Mesendoderm (in vitro differentiated cells): ENCODE results near the gene MTFR1L.

Experiments used
- DNase-seq: peaks from one replicate; pipeline ENCODE4 v3.0.0; 2013
- H2AK5ac ChIP-seq: 2 replicates; pipeline ENCODE4 v1.6.1; 2013; ENCODE audit warnings: low read length, inconsistent platforms
- H2BK120ac ChIP-seq: 2 replicates; pipeline ENCODE4 v1.6.1; 2013; ENCODE audit warnings: low read depth, mild to moderate bottlenecking, low read length, moderate library complexity, mixed read lengths
- H2BK15ac ChIP-seq: replicated peaks from 2 replicates; pipeline ENCODE4 v1.6.1; 2013; ENCODE audit warnings: low read depth, mild to moderate bottlenecking, moderate library complexity
- H2BK5ac ChIP-seq: 2 replicates; pipeline ENCODE4 v1.6.1; 2013; ENCODE audit warnings: low read length, inconsistent platforms
- H3K18ac ChIP-seq: 2 replicates; pipeline ENCODE4 v1.6.1; 2013; ENCODE audit warnings: mild to moderate bottlenecking, low read length, mixed read lengths
- H3K23ac ChIP-seq: one replicate; pipeline ENCODE4 v1.6.1; 2013; ENCODE audit warnings: low read length
- H3K27ac ChIP-seq: 2 replicates; pipeline ENCODE4 v1.5.1; 2013; ENCODE audit warnings: low read depth, mild to moderate bottlenecking, inconsistent platforms, low read length, moderate library complexity
- H3K27me3 ChIP-seq: 2 replicates; pipeline ENCODE4 v1.6.1; 2013; ENCODE audit warnings: low read length, control low read depth, mild to moderate bottlenecking, inconsistent platforms; ENCODE audit not compliant: insufficient read depth, poor library complexity
- H3K36me3 ChIP-seq: 2 replicates; pipeline ENCODE4 v1.6.1; 2013; ENCODE audit warnings: low read length, inconsistent platforms; ENCODE audit not compliant: control insufficient read depth, insufficient read depth
- H3K4ac ChIP-seq: one replicate; pipeline ENCODE4 v1.6.1; 2013; ENCODE audit warnings: low read depth, mild to moderate bottlenecking, low read length, moderate library complexity
- H3K4me1 ChIP-seq: 2 replicates; pipeline ENCODE4 v1.6.1; 2013; ENCODE audit warnings: low read depth, low read length, inconsistent platforms; ENCODE audit not compliant: control insufficient read depth
- H3K4me2 ChIP-seq: 2 replicates; pipeline ENCODE4 v1.6.1; 2013; ENCODE audit warnings: low read length
- H3K4me3 ChIP-seq: 2 replicates; pipeline ENCODE4 v1.5.1; 2013; ENCODE audit warnings: mild to moderate bottlenecking, low read length
- H3K56ac ChIP-seq: one replicate; pipeline ENCODE4 v1.6.1; 2013; ENCODE audit warnings: low read length
- H3K79me1 ChIP-seq: 2 replicates; pipeline ENCODE4 v1.6.1; 2013; ENCODE audit warnings: low read length, inconsistent platforms
- H3K79me2 ChIP-seq: 2 replicates; pipeline ENCODE4 v1.6.1; 2013; ENCODE audit warnings: mild to moderate bottlenecking, low read length; ENCODE audit not compliant: control insufficient read depth, insufficient read depth
- H3K9ac ChIP-seq: 2 replicates; pipeline ENCODE4 v1.6.1; 2013; ENCODE audit warnings: low read length, inconsistent platforms
- H4K5ac ChIP-seq: one replicate; pipeline ENCODE4 v1.6.1; 2013; ENCODE audit warnings: low read length
- H4K8ac ChIP-seq: one replicate; pipeline ENCODE4 v1.6.1; 2013; ENCODE audit warnings: low read depth, mild to moderate bottlenecking, control low read depth, low read length, moderate library complexity
- whole genome bisulfite sequencing: extraction: QIAGEN DNeasy Blood & Tissue Kit; methylation state at CpG from one replicate; pipeline ENCODE4 v1.1.7; 2013; ENCODE audit warnings: low lambda C conversion rate, missing lambda C conversion rate; ENCODE audit not compliant: insufficient coverage; ENCODE audit errors: extremely low coverage; 5-methylcytosine and 5-hydroxymethylcytosine counted together

MTFR1L gene

GRCh38 chr1:25862785-25863485 is 43.2 kb downstream of the MTFR1L start:
- no CpG with 5 or more reads among the region's 20 CpGs for WGBS
- Histone ChIP-seq H2BK15ac (no peak overlapping the region), H3K27me3 (no peaks in the 10 kb centered on the region)

GRCh38 chr1:25863486-25864262 is 43.9 kb downstream of the MTFR1L start:
- Histone ChIP-seq H3K79me2 (peaks cover 4% of the 10 kb centered on the region), H3K4me2 (no peak overlapping the region), H2BK120ac (no peak overlapping the region), H3K4me1 (peaks cover 3% of the 10 kb centered on the region), H3K27ac (no peak overlapping the region), H4K8ac (no peak overlapping the region), H3K4me3 (no peak overlapping the region), H2AK5ac (no peak overlapping the region), H3K36me3 (no peaks in the 10 kb centered on the region), H3K18ac (no peak overlapping the region), H3K56ac (no peak overlapping the region), H3K9ac (no peak overlapping the region), H4K5ac (no peak overlapping the region), H2BK15ac (no peak overlapping the region), H3K27me3 (no peaks in the 10 kb centered on the region), H3K4ac (no peak overlapping the region), H2BK5ac (no peak overlapping the region), H3K23ac (no peak overlapping the region), H3K79me1 (peaks cover 2% of the 10 kb centered on the region)
- DNase-seq, result no peak
- no CpG with 5 or more reads among the region's 25 CpGs for WGBS

More at GRCh38 chr1:25862785-25863485, 43.2 kb downstream of the MTFR1L start:
- H2BK120ac ChIP-seq, result no peak overlapping the region
- H3K79me2 ChIP-seq, result peaks cover 7% of the 10 kb centered on the region
- H3K4ac ChIP-seq, result no peak overlapping the region
- H2BK5ac ChIP-seq, result no peak overlapping the region
- no peak overlapping the region for H2AK5ac ChIP-seq
- no peak overlapping the region for H3K18ac ChIP-seq
- no peak overlapping the region for H3K4me2 ChIP-seq
- H3K27ac ChIP-seq, result no peak overlapping the region
- H3K4me1 ChIP-seq, result peaks cover 3% of the 10 kb centered on the region
- no peak overlapping the region for H4K8ac ChIP-seq
- no peak overlapping the region for H3K4me3 ChIP-seq
- H3K9ac ChIP-seq, result no peak overlapping the region
- DNase-seq, result no peak
- H3K56ac ChIP-seq, result no peak overlapping the region
- H3K36me3 ChIP-seq, result no peaks in the 10 kb centered on the region
- H4K5ac ChIP-seq, result no peak overlapping the region
- peaks cover 4% of the 10 kb centered on the region for H3K79me1 ChIP-seq
- H3K23ac ChIP-seq, result no peak overlapping the region

GRCh38 chr1:25864434-25864833 is 44.7 kb downstream of the MTFR1L start:
- no peak overlapping the region for H2BK15ac ChIP-seq
- H3K4ac ChIP-seq, result no peak overlapping the region
- no peaks in the 10 kb centered on the region for H3K79me2 ChIP-seq
- no peak overlapping the region for H4K8ac ChIP-seq
- no peak for DNase-seq
- H3K4me2 ChIP-seq, result no peak overlapping the region
- WGBS, result no CpG with 5 or more reads among the region's 3 CpGs
- no peak overlapping the region for H2BK120ac ChIP-seq
- no peak overlapping the region for H4K5ac ChIP-seq
- H3K79me1 ChIP-seq, result no peaks in the 10 kb centered on the region
- no peak overlapping the region for H3K4me3 ChIP-seq
- no peak overlapping the region for H3K27ac ChIP-seq
- H3K36me3 ChIP-seq, result no peaks in the 10 kb centered on the region
- H3K9ac ChIP-seq, result no peak overlapping the region
- H3K4me1 ChIP-seq, result peaks cover 3% of the 10 kb centered on the region
- no peak overlapping the region for H3K56ac ChIP-seq
- H3K23ac ChIP-seq, result no peak overlapping the region
- no peak overlapping the region for H2AK5ac ChIP-seq
- no peaks in the 10 kb centered on the region for H3K27me3 ChIP-seq
- no peak overlapping the region for H3K18ac ChIP-seq
- H2BK5ac ChIP-seq, result no peak overlapping the region

DNA sequence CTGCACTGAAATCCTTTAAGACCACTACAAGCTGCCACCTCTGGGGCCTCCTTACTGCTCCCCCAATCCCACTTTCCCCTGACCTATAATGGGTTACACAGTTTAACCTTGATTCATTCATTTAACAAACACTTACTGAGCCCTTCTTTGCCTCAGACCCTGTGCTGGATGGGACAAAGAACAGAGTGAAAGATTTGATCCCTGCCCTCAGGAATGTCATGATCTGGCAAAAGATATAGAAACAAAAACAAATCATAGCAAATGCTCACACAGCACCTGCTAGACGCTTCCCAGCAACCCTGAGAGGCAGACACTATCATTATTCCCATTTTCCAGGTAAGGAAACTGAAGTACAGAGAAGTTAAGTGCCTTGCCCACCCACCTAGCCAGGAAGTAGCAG is 46.5 kb downstream of the MTFR1L start:
- no peak overlapping the region for H3K27ac ChIP-seq
- no peak overlapping the region for H4K8ac ChIP-seq
- no peaks in the 10 kb centered on the region for H3K36me3 ChIP-seq
- no peak overlapping the region for H3K18ac ChIP-seq
- H2AK5ac ChIP-seq, result no peak overlapping the region
- H2BK120ac ChIP-seq, result no peak overlapping the region
- H3K4me2 ChIP-seq, result no peak overlapping the region
- no peak overlapping the region for H3K4me3 ChIP-seq
- H2BK15ac ChIP-seq, result no peak overlapping the region
- no CpG with 5 or more reads among the region's 1 CpG for WGBS
- no peak for DNase-seq
- no peaks in the 10 kb centered on the region for H3K79me2 ChIP-seq
- no peak overlapping the region for H3K4ac ChIP-seq
- H3K9ac ChIP-seq, result no peak overlapping the region
- H3K27me3 ChIP-seq, result no peaks in the 10 kb centered on the region
- no peaks in the 10 kb centered on the region for H3K79me1 ChIP-seq
- H2BK5ac ChIP-seq, result no peak overlapping the region
- peaks cover 3% of the 10 kb centered on the region for H3K4me1 ChIP-seq
- no peak overlapping the region for H4K5ac ChIP-seq
- H3K56ac ChIP-seq, result no peak overlapping the region
- H3K23ac ChIP-seq, result no peak overlapping the region

- no peak overlapping the region for H2BK5ac ChIP-seq
- no peak overlapping the region for H3K4me2 ChIP-seq
- no peak overlapping the region for H3K56ac ChIP-seq
- H3K4me1 ChIP-seq, result peaks cover 3% of the 10 kb centered on the region
- no peak overlapping the region for H3K27ac ChIP-seq
- H3K36me3 ChIP-seq, result no peaks in the 10 kb centered on the region
- no peaks in the 10 kb centered on the region for H3K79me2 ChIP-seq
- no peaks in the 10 kb centered on the region for H3K27me3 ChIP-seq
- no peak overlapping the region for H3K23ac ChIP-seq
- H2AK5ac ChIP-seq, result no peak overlapping the region
- H4K8ac ChIP-seq, result no peak overlapping the region
- no peak overlapping the region for H4K5ac ChIP-seq
- H3K79me1 ChIP-seq, result no peaks in the 10 kb centered on the region
- no peak overlapping the region for H2BK120ac ChIP-seq
- no CpG with 5 or more reads among the region's 9 CpGs for WGBS
- no peak overlapping the region for H3K4me3 ChIP-seq
- no peak overlapping the region for H3K18ac ChIP-seq
- no peak for DNase-seq
- H2BK15ac ChIP-seq, result no peak overlapping the region
- no peak overlapping the region for H3K4ac ChIP-seq
- no peak overlapping the region for H3K9ac ChIP-seq
These were observed 47.6 kb downstream of the MTFR1L start for GRCh38 chr1:25867210-25867991.
